Right kidney (tissue), 1 donor: ENCODE data around the gene INSYN2B.
"Not testable (repeated sequence)": the region's sequence is repeated elsewhere in the genome, so short reads cannot be mapped to it uniquely, and the experiment has no call there.

Experiments
- DNase-seq: peaks from one replicate; pipeline ENCODE4 v3.0.0-alpha.2; 2016

Gene INSYN2B

DNA sequence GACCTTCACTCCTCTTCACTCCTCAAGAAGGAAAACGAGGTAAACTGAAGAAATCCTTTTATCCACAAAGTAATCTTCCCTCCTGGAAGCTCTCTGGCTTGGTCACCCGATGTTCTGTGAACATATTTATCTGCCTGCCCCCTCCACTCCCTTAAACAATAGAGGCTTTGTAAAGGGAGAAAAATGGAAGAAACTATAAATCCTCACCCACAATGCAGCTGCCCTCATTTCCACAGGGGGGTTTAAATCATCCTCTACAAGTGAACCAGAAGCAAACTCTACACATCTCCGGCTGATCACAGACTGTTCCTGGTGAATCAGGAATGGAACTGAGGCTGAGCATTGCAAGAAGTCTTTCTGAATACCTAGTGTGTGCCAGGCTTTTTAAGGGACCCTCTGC is 7.2 kb downstream of the INSYN2B start:
- no peak for DNase-seq

GRCh38 chr5:169971780-169972179 is 8.5 kb downstream of the INSYN2B start:
- no peak for DNase-seq

DNA sequence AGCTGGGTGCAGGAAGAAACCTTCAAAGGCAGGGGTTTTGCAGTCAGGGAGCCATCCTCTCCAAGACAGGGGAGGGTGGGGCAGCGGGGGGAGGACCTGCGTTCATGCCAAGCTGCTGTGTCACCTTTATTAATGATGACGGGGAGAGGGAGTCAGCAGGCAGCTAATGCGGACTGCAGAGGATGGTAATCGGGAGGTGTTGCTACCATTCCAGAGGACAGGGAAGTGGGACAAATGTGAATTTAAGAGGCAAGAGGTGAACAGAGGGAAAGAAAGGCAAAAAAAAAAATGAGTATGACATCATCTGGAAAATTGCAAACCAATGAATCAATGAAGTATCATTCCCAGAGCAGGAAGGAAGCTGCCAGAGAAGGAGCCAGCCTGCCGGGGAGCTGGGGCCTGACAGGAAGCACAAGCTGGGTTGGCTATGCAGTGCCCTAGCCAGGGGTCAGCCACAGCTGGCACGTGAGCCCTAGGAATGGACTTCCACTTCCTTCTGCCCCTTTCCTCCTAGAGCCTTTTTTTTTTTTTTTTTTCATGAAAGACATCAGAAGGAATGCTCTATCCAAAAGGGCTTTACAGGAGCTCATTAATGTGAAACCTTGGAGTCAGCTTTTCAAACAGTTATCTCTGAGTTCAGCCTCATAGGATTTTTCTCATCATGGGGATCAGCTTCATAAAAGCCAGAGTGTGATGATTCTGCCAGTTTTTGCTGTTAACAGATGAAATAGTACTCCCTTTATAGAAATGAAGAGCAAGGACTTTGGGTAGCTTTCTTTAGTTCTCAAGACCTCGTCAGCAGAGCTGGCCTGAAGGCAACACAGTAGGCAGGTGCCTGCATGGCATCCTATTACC is 9.2 kb downstream of the INSYN2B start:
- no peak for DNase-seq

GRCh38 chr5:169970339-169970738 is 10.0 kb downstream of the INSYN2B start:
- no peak for DNase-seq

- no peak for DNase-seq
Measured at GRCh38 chr5:169964246-169964645, 16.0 kb downstream of the INSYN2B start.

DNA sequence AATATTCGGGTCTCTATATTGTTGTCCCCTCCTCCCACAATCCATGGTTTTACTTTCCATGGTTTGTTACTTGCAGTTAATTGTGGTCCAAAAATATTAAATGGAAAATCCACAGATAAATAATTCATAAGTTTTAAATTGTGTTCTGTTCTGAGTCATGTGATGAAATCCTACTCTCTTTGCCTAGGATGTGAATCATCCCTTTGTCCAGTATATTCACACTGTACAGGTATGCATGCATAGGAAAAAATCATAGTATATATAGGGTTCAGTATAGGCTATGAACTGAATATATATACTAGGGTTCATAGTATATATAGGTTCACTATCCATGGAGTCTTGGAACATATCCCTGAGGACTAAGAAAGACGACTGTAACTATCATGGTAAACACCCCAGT is 19.6 kb downstream of the INSYN2B start:
- no peak for DNase-seq

DNA sequence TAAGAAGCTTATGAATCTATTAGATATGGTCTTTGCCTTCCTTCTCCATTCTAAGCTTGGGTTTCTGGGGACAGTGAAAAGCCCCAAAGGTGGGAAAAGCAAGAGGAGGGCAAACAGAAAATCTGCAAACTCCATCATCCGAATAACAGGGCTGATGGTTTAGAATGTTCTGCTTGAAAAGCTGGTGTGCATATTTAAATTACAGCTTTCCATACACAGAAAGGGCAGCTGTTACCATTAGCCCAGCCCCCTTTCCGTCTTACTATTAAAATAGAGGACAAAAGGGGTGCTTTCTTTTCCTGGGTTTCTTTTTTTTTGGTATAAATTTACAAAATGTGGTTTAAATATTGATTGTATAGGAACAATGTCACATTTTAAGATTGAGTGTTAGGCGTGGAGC is 22.0 kb downstream of the INSYN2B start:
- DNase-seq: no peak

- no peak for DNase-seq
Measured at GRCh38 chr5:169956756-169957155, 23.5 kb downstream of the INSYN2B start.

GRCh38 chr5:169956126-169956525 is 24.2 kb downstream of the INSYN2B start:
- DNase-seq: no peak

- DNase-seq: no peak
Measured at GRCh38 chr5:169954786-169955185, 25.5 kb downstream of the INSYN2B start.

DNA sequence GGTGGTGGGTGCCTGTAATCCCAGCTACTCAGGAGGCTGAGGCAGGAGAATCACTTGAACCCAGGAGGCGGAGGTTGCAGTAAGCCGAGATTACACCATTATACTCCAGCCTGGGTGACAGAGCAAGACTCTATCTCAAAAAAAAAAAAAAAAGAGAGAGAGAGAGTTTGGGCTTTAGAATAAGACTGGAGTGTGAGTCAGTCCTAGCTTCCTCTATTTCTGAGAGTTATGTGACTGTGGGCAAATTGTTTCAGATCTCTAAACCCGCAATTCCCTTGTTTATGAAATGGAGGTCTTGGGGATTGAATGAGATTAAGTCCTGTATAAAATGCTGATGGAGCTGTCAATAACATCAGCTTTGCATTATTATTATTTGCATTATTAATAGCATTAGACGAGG is 27.1 kb downstream of the INSYN2B start:
- DNase-seq: not testable (repeated sequence)

- DNase-seq: no peak
Measured at GRCh38 chr5:169950333-169950732, 30.0 kb downstream of the INSYN2B start.

DNA sequence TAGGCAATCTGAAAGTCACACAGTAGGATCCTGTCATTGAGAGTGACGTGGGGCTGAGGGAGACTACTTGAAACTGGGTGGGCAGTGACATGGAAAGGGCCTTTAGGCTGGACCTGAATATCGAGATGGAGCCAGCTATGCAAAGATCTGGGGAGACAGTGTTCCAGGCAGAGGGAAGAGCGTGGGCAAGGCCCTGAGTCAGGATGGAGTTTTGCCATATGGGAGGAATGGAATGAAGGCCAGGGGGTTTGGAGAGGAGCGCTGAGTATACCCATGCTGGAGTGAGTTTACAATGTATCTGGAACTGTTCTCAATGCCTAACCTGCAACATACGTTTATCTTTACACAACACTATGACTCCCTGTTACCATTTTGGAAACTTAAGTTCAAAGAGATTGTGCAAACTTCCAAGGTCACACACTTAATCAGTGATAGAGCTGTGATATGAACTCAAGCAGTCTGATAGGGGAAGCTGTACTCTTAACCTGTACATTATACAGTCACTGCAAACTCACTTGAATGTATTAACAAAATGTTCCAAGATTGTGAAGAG is 33.5 kb downstream of the INSYN2B start:
- no peak for DNase-seq

GRCh38 chr5:169945831-169946261 is 34.4 kb downstream of the INSYN2B start:
- peak; percentile 41 for DNase-seq

DNA sequence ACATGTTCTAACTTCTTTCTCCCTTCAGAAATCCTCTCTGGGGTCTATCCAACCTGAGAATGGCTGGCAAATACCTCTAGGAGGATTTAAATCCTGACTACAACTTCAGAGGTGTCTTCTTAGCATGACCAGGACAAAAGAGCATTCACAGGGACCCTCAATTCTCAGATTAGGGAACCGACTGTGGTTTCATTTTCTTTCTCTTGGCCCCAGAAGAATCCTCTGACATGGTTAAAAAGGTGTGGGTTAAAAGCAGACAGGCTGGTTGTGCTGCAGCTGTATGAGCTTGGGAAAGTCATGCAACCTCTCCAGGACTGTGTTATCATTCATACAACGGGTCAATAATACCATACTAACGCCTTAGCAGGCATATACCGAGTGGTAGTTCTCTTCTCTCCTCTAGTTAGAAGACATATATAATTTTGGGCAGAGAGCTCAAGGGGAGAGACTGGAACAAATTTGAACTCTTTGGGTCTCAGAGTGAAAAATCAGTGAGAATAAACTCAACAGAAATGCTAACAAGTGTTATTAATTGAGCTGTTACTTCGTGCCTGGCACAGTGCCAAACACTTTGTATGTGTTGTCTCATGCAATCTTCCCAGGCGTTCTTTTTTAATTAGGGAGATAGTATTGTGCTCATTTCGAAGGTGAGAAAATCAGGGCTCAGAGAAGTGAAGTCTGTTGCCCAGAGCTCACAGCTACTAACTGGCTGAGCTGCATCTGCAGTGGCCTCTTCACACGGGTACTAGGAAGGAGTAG is 35.2 kb downstream of the INSYN2B start:
- DNase-seq: peak; percentile 18

DNA sequence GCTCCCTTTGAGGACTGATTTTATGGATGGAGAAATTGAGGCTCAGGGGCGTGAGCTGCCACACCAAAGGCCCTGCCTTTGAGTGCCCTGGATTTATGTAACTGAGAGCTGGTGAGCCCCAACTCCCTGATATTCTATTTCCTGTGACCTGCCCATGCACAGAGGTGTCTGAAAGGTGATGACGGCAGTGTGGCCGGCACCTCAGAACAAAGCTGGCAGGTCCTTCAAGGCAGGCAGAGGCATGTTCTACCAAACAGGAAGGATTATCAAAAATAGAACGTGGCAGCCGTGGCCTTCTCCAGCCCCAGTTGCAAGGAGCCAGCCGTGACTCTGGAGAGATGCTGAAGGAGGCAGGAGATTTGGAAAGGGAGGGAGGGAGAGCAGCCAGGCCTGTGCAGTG is 36.2 kb downstream of the INSYN2B start:
- no peak for DNase-seq

DNA sequence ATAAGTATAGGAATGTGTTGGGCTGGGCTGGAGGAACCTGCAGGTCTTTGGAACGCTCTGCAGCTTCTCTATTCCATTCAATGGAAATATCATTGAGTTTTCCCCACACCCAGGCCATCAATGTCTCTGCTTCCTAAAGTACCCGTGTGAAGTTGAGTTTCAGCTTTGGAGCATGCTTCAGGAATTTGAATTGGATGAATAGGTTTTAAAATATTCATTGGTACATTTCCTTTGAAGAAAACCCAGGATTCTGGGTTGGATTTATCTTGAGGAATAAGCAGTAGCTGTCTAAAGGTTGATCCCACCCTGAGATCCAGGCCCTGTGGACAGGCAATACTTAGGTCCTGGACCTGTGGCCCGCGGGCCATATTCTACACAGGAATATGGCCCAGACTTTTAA is 37.3 kb downstream of the INSYN2B start:
- DNase-seq: no peak

DNA sequence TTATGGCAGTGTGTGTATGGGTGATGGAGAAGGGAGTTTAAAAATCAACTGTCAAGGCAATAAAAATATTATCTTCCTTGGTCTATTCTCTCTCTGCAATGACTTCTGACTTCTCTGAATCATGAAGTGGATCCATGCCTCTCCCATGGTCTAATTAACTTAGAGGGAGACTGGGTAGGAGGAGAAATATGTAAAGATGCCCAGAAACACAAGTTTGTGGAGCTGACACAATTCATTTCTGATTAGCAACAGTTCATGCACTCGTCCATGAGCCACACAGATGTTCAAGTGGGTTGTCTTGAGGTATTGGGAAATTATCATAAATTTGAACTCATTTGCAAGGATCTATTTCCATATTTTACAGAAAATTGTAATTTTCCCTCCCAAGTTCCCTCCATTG is 38.1 kb downstream of the INSYN2B start:
- DNase-seq: no peak

GRCh38 chr5:169941542-169941941 is 38.8 kb downstream of the INSYN2B start:
- DNase-seq: no peak

GRCh38 chr5:169939731-169940130 is 40.6 kb downstream of the INSYN2B start:
- no peak for DNase-seq

DNA sequence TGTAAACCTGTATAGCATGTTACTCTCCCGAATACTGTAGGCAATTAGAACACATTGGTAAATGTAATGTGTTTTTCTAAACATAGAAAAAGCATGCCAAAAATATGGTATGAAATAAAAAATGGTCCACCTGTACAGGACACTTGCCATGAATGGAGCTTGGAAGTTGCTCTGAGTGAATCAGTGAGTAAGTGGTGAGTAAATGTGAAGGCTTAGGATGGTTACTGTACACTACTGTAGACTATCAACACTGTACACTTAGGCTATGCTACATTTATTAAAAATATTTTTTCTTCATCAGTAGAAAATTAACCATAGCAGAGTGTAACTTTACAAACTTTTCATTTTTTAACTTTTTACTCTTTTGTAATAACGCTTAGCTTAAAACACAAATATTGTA is 41.9 kb downstream of the INSYN2B start:
- DNase-seq: no peak

GRCh38 chr5:169935762-169936161 is 44.5 kb downstream of the INSYN2B start:
- DNase-seq: no peak

- no peak for DNase-seq
Measured at GRCh38 chr5:169934990-169935389, 45.3 kb downstream of the INSYN2B start.
